ENCODE measurements around the gene ACSL3. TPM values are rescaled to one million over a fixed set of nuclear protein-coding genes. Genes with fewer than 3 reads are reported as not detected.

ACSL3 gene
- total and polyA plus RNA-seq, 2 donors from 2014 or later, result 33.6 to 58.8 TPM

DNA sequence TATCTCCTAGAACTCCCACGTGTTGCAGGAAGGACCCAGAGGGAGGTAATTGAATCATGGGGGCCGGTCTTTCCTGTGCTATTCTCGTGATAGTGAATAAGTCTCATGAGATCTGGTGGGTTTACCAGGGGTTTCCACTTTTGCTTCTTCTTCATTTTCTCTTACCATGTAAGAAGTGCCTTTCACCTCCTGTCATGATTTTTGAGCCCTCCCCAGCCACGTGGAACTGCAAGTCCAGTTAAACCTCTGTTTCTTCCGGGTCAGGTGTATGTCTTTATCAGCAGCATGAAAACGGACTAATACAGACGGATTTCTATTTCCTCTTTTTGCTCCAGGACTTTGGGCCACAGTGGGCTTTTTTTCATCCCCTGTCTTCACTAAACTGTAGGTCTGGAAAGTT, 102.8 kb downstream of the ACSL3 start:
- FAIRE-seq (no peak), DNase-seq (no peak)
- H3K9me3 ChIP-seq (ENCODE audit: control insufficient read depth in 2 of 3, insufficient read depth in 1 of 3, low read length in 3 of 3), result no peaks in the 10 kb centered on the region
- no peaks in the 10 kb centered on the region for H3K4me1 ChIP-seq (ENCODE audit: control insufficient read depth in 2 of 3, insufficient read depth in 2 of 3, low read depth in 1 of 3, low read length in 3 of 3)
- no peaks in the 10 kb centered on the region for H3K36me3 ChIP-seq (ENCODE audit: control insufficient read depth in 2 of 3, insufficient read depth in 3 of 3, low read length in 3 of 3)
- H3K27ac ChIP-seq (ENCODE audit: low read depth in 2 of 2, low read length in 2 of 2), result no peak overlapping the region
- H3K9ac ChIP-seq (ENCODE audit: low read length in 3 of 3), result no peak overlapping the region
- intact Hi-C loops (cut with DNase I), result no loop called here
- TF ChIP-seq, protein P1, sequence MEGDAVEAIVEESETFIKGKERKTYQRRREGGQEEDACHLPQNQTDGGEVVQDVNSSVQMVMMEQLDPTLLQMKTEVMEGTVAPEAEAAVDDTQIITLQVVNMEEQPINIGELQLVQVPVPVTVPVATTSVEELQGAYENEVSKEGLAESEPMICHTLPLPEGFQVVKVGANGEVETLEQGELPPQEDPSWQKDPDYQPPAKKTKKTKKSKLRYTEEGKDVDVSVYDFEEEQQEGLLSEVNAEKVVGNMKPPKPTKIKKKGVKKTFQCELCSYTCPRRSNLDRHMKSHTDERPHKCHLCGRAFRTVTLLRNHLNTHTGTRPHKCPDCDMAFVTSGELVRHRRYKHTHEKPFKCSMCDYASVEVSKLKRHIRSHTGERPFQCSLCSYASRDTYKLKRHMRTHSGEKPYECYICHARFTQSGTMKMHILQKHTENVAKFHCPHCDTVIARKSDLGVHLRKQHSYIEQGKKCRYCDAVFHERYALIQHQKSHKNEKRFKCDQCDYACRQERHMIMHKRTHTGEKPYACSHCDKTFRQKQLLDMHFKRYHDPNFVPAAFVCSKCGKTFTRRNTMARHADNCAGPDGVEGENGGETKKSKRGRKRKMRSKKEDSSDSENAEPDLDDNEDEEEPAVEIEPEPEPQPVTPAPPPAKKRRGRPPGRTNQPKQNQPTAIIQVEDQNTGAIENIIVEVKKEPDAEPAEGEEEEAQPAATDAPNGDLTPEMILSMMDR (IDR thresholded peaks at IDR 0.05; ENCODE audit: borderline replicate concordance, extremely low read depth, insufficient read depth), result no peak
- H3K4me3 ChIP-seq (ENCODE audit: low read length in 3 of 3), result no peak overlapping the region
- H3K27me3 ChIP-seq (ENCODE audit: control insufficient read depth, insufficient read depth, low read length), result no peaks in the 10 kb centered on the region

DNA sequence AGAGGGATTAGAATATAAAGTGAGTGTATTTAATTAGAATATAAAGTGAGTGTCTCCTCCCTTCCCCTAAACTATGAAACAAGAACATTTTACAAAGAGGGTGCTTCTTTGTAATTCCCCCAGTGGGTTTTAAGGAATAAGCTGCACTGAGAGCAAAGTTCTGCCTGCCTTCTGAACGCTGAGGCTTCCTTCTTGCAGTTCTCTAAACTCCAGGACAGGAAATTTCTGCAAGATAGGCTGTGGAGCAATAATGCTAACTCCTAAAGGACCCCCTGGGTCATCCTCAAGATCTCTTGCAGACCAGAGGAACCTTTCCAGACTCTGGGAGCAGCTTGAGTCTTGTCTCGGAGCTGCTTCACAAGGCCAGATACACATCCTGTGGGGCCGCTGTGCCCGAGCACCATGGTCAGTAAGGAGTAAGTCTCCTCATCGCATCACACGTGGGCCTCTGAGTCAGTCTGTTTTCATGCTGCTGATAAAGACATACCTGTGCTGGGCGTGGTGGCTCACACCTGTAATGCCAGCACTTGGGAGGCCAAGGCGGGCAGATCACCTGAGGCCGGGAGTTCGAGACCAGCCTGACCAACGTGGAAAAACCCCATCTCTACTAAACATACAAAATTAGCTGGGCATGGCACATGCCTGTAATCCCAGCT, 103.7 kb downstream of the ACSL3 start:
- TF ChIP-seq, protein P1 (IDR thresholded peaks at IDR 0.05; ENCODE audit: borderline replicate concordance, extremely low read depth, insufficient read depth), result no peak
- Histone ChIP-seq H3K36me3 (ENCODE audit: control insufficient read depth in 2 of 3, insufficient read depth in 3 of 3, low read length in 3 of 3) (no peaks in the 10 kb centered on the region), H3K4me1 (ENCODE audit: control insufficient read depth in 2 of 3, insufficient read depth in 2 of 3, low read depth in 1 of 3, low read length in 3 of 3) (no peaks in the 10 kb centered on the region), H3K27me3 (ENCODE audit: control insufficient read depth, insufficient read depth, low read length) (no peaks in the 10 kb centered on the region), H3K4me3 (ENCODE audit: low read length in 3 of 3) (no peak overlapping the region), H3K27ac (ENCODE audit: low read depth in 2 of 2, low read length in 2 of 2) (no peak overlapping the region), H3K9me3 (ENCODE audit: control insufficient read depth in 2 of 3, insufficient read depth in 1 of 3, low read length in 3 of 3) (no peaks in the 10 kb centered on the region), H3K9ac (ENCODE audit: low read length in 3 of 3) (no peak overlapping the region)
- intact Hi-C loops (cut with DNase I), result no loop called here
- FAIRE-seq (no peak), DNase-seq (no peak)

DNA sequence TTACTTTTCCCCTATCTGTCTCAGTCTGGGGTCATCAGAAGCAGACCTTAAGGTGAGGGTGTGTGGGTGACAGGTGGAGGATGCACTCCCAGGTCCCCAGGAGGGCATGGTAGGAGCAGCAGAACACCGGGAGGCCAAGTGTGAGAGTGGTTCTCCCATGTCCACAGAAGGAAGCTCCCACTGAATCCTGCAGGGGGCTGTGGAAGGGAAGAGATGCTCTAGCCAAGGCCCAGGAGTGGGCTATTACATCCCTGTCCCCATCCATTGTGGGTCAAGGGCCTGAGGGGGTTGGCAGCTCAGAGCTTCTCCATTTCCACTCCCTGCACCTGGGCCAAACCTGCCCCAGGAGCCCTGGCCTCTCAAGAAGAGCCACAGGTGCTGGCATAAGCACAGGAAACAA, 104.7 kb downstream of the ACSL3 start:
- TF ChIP-seq, protein P1 (IDR thresholded peaks at IDR 0.05; ENCODE audit: borderline replicate concordance, extremely low read depth, insufficient read depth), result no peak
- DNase-seq (no peak), FAIRE-seq (no peak)
- H3K9me3 ChIP-seq (ENCODE audit: control insufficient read depth in 2 of 3, insufficient read depth in 1 of 3, low read length in 3 of 3), result no peaks in the 10 kb centered on the region
- H3K4me3 ChIP-seq (ENCODE audit: low read length in 3 of 3), result no peak overlapping the region
- H3K27me3 ChIP-seq (ENCODE audit: control insufficient read depth, insufficient read depth, low read length), result no peaks in the 10 kb centered on the region
- intact Hi-C loops (cut with DNase I), result no loop called here
- H3K9ac ChIP-seq (ENCODE audit: low read length in 3 of 3), result no peak overlapping the region
- H3K4me1 ChIP-seq (ENCODE audit: control insufficient read depth in 2 of 3, insufficient read depth in 2 of 3, low read depth in 1 of 3, low read length in 3 of 3), result no peaks in the 10 kb centered on the region
- no peaks in the 10 kb centered on the region for H3K36me3 ChIP-seq (ENCODE audit: control insufficient read depth in 2 of 3, insufficient read depth in 3 of 3, low read length in 3 of 3)
- no peak overlapping the region for H3K27ac ChIP-seq (ENCODE audit: low read depth in 2 of 2, low read length in 2 of 2)
